ENCODE measurements around the gene C5orf22.

GRCh38 chr5:31530541-31531265 lies 1.4 kb upstream of the C5orf22 start:
- no peak for TF ChIP-seq POLR2A (IDR thresholded peaks at IDR 0.05)
- no peak for TF ChIP-seq CTCF (IDR thresholded peaks at IDR 0.05)

All from ovary (tissue), 3 donors.